Pons (tissue), 1 donor: ENCODE data around the gene IGSF10.

Experiments used
- DNase-seq: peaks from one replicate; pipeline ENCODE4 v3.0.0-alpha.2; 2016; ENCODE audit warnings: low spot score

Gene IGSF10

GRCh38 chr3:151460228-151460627, 633 bp downstream of the IGSF10 start:
- no peak for DNase-seq

GRCh38 chr3:151459358-151459757, 1.5 kb downstream of the IGSF10 start:
- no peak for DNase-seq

DNA sequence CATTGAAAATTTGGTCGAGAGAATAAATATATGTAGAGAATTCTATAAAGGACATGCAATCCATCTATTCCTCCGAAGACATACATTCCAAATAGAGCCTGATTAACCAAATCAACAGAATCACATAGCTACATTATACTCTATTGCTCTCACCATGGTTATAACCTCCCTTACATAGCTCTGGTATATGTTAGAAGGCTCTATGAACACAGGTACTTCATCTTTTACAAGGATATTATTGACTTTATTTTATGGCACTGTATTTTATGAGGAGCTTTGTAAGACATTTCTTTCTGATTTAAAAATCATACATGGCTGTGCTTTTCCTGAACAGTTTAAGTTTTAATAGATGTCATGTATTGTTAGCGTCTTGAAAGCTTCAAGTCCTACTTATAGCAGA, 4.8 kb downstream of the IGSF10 start:
- no peak for DNase-seq

DNA sequence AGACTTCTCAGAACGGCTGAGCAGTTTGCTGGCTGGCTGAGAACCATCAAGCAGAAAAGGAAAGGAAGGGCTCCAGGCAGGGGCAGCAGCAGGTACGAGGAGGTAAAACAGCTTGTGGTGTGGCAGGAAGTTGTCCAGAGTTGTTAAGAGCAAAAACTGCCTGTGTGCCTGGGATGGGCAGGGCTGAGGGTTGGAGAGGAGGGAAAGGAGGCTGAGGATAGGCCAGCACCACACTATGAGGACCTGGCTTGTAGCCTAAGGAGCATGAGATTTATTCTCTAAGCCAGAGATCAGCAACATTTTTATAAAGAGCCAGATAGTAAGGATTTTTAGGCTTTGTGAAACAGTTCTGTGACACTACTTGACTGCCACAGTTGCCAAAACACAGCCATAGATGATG, 8.0 kb downstream of the IGSF10 start:
- DNase-seq: no peak

DNA sequence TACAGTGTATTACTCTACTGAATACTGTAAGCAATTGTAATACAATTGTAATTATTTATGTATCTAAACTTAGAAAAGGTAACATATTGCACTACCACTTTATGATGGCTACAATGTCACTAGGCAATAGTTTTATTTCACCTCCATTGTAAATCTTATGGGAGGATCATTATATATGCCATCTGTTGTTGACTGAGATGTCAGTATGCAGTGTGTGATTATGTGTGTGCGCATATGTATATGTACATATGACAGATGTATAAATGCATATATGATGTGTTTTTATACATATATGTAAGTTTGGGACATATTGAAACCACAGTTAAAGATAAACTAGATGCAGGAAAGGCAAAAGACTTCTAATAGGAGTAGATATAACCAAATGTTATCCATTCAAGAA, 8.5 kb downstream of the IGSF10 start:
- no peak for DNase-seq

- no peak for DNase-seq
Measured at GRCh38 chr3:151446002-151446340, 14.9 kb downstream of the IGSF10 start.

DNA sequence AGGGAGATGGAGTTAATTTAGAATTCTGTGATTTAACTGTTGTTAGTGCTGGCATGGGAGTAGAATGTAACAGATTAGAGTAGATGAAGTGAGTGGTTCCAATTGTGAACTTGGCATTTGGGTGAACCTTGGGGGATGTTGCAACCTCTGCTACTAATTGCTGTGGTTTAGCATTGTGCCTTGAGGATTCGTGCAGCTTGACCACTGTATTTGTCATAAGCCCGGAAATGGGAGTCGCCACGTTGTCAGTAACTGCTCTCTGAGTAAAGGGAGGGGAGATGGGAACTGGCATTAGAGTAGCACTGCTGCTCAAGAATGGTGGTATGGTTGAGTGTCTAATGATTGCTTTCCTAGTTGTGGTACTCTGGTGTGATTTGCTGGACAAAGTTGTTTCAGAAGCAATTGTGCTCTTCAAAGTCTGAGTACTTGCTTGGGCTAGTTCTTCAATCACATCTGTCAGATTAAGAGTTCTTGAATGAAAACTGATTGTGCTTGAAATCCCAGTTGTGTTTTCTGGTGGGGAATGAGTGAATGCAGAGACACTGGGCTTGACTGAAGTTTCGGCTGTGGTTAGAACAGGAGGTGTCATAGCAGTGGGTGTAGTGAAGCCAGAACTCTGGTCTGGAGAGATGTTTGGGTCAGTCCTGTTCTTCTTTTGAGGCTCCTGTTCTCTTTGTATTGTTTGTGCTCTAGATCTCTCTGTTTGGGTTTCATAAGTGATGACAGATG, 15.4 kb downstream of the IGSF10 start:
- DNase-seq: no peak

- no peak for DNase-seq
Measured at GRCh38 chr3:151443583-151443982, 17.3 kb downstream of the IGSF10 start.

- DNase-seq: no peak
Measured at GRCh38 chr3:151440940-151441339, 19.9 kb downstream of the IGSF10 start.

- peak; percentile 82 for DNase-seq
Measured at GRCh38 chr3:151439652-151440125, 21.2 kb downstream of the IGSF10 start.

DNA sequence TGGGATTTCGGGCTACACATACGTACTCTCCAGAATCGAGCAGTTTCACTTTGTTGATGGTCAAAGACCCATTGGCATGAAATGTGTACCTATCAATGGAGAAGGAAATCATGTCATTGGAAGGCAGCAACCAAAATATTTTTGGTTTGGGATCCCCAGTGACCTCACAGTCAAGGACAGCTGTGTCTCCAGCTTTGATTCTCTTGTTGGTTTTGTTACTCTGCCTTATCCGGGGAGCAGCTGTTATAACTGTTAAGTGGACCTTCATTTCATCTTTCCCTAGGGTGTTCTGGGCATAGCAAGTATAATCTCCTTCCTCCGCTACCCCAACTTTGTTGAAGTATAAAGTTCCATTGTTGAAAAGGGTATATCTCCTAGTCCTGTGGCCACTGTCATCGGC, 23.0 kb downstream of the IGSF10 start:
- no peak for DNase-seq

DNA sequence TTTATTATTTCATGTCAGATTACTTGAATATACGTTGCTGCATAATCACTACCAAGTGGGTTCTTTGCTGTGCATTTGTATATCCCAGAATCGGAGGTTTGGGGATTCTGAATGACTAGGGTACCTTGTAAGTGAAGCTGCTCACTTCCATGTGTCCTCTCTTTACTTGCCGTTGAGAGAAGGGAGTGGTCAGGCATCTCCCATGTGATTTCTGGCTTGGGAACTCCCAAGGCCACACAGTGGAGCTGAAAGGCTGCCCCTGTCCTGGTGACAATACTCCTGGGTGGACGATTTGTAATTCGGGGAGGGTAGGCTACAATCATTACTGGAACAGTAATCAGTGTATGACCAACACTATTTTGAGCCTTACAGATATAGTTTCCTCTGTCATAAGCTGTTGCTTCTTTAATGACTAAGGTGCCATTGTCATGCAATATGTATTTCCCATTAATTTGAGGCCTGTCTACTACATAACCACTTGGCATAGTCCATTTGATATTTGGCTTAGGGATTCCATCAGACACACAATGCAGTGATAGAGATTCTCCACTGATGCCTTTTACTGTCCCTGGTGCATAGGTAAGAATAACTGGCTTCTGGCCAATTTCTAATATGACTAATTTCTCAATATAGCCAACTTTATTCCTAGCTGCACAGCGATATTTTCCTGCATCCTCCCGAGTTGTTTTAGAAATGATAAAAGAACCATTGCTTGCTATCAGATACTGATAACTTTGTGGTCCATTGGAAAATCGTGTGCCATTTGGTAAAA, 24.0 kb downstream of the IGSF10 start:
- no peak for DNase-seq

DNA sequence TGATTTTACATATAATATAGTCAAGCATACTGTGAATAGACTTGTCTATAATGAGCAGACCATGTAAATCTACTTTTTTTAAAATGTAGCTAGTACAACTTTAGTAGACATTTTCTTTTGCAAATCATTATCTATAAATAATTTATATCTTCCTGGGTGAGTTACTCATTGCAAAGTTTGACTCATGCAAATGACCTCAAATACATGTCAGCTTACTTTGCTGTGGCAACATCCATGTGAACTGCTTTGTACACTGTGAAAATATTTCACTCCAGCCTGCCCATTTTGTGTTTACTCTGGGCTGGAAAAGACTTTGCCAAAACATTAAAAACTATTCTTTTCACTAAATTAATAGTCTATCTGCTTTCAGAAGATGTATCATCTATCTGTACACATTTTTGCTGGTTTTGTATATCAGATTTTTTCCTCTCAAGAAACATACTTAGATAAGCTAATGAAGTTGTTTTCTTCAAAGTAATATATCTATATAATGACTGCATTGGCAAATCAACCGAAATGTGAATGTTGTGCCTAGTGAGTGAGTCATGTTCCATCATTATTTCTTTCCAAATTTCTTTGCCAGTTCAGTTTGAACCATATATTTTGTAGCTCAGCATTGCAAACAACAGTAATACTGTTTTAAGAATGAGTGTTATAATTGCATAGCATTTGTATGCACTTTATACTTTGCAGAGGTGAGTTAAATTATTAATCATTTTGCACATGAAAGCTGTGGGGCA, 26.5 kb downstream of the IGSF10 start:
- no peak for DNase-seq

GRCh38 chr3:151432616-151433372, 28.1 kb downstream of the IGSF10 start:
- no peak for DNase-seq

- DNase-seq: no peak
Measured at GRCh38 chr3:151431940-151432339, 28.9 kb downstream of the IGSF10 start.

GRCh38 chr3:151430821-151431484, 29.9 kb downstream of the IGSF10 start:
- no peak for DNase-seq

DNA sequence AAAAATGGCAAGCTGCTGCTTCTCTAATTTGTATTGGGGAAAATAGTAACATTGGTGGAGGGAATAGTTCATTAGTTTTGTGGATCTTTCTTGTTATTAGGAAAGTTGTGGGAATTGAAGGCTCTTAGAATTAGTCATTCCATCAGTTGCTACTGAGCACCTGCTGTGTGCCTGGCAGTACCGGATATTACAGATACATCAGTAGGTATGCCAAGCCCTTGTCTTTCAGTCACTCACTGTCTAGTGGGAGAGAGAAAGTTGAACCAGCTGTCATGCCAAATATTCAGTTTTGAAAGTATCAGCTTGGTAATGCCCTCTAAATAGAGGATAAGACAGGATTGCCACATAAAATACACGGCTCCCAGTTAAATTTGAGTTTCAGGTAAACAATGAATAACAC, 32.5 kb downstream of the IGSF10 start:
- DNase-seq: no peak

DNA sequence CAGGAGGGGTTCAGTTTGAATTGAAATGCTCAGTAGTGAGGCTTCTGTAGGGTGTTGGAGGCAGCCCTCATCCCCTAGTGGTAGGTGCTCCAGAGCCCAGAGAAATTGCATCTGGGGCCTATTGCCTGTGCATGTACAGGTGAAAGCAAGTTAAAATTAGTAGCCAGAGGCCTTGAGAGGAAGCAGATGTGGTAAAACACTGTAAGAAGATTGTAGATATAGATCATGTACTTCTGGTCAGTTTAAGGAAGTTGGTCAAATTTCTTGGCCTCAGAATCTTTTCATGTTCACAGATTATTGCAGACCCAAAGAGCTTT, 34.6 kb downstream of the IGSF10 start:
- DNase-seq: no peak

DNA sequence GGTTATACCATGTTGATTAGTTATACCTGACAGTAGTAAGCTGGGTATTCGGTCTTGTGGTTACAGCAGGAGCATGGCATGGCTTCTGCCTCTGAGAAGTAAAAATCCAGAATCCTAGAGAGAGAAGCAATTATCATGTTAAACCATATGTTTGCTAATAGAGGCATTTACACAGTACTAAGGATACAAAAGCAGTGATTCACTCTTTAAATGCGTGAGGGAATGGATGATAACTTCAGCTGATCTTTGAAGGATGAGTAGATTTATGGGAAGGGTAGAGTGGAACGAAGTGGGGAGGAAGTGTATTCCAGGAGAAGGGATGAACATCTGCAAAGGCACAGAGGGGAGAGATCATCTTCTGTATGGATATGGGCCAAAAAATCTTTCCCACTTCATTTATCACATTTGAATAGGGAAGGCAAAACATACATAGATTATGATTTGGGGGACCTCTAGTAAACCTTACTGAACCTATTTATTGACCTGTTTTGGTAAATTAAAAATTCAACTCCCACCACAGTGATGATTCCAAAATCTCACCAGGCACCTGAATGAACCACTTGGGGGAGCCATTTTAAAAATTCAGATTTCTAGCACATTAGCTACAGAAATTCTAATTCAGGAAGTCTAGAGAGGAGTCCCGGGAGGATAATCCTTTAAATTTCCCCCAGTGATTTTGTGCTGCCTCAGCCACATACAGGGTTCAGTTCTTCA, 35.1 kb downstream of the IGSF10 start:
- DNase-seq: no peak

DNA sequence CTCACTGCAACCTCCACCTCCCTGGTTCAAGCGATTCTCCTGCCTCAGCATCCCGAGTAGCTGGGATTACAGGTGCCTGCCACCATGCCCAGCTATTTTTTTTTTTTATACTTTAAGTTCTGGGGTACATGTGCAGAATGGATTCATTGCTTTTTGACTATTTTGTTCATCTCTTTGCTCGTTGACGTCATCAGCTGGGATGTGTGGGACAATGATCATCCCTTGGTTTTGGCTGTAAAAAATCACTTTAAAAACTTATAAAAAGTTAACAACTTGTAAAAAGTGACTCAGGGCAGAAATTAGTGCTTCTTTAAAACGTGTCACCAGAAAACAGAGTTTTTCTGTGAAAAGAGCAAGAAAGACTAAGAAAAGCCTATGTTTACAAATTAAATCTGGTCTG, 37.8 kb downstream of the IGSF10 start:
- no peak for DNase-seq

DNA sequence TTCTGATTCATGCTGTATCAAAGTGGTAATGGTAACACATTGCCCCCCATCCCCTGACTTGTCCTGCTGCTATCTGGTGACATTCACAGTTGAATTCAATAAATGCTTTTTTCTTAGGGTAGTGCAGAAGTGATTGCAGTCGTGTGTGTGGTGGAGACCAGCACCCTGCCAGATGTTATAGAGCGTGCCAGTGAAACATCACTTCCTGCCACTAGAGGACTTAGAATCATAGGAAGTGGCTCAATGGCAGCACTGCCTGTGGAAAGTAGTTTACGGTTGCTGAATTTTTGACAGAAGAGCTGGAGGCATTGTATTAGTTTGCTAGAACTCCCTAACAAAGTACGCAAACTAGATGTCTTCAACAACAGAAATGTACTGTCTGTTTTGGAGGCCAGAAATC, 38.9 kb downstream of the IGSF10 start:
- DNase-seq: no peak
